DND-41 (cell line): ENCODE results near the gene TMOD2.

ENCODE experiments used
- CTCF ChIP-seq: IDR thresholded peaks from 2 replicates; pipeline ENCODE4 v1.5.1; 2012; ENCODE audit warnings: borderline replicate concordance, low read length, moderate library complexity, mild to moderate bottlenecking; ENCODE audit not compliant: poor library complexity, severe bottlenecking; ENCODE audit errors: extremely low read depth
- EZH2 ChIP-seq: IDR thresholded peaks from 3 replicates; pipeline ENCODE4 v1.6.1; 2012; ENCODE audit warnings: borderline replicate concordance, low read depth, mild to moderate bottlenecking, moderate library complexity, low read length, inconsistent platforms; ENCODE audit not compliant: severe bottlenecking

- TF ChIP-seq CTCF, result no peak
- no peak for TF ChIP-seq EZH2
Observed at GRCh38 chr15:51848811-51849210, 97.4 kb downstream of the TMOD2 start.
